HG03442 (cell line): ENCODE data around the gene LRRC26.

Experiments
- ATAC-seq: cut with Tn5 transposase; IDR thresholded peaks from one replicate; pipeline ENCODE4 v1.9.1; 2021; ENCODE audit warnings: mild to moderate bottlenecking, moderate library complexity; ENCODE audit not compliant: unreplicated experiment

Gene LRRC26

DNA sequence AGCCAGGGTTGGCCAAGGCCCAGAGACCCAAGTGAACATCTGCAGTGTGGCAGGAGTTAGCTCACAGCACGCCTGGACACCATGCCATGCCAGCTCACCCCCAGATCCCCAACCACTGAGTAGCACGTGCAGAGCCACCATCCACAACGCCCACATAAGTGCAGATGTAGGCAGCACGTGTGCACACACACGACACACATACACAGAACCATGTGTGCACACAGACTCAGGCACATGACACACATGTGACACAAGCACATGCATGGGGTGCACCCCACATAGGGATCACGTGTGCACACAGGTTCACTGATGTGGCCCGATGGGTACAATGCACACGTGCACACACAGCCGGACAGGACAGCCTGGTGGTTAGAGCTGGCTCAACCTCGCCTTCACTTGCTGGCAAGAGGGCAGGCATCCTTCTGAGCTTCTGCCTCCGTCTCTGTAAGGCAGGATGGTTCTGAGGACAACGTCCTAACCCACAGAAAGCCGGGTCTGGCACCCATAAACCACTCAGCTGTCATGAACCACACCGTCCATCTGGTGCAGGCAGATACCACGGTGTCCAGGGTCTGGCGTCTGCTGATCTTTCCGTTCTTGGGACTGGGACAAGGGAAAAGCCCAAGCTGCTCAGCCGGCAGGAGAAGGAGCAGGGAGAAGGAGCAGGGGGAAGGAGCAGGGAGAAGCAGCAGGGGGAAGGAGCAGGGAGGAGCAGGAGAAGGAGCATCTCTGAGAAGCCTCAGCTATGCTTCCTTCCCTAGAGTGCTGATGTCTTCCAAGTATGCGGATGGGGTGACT is 12.0 kb downstream of the LRRC26 start:
- no peak for ATAC-seq

GRCh38 chr9:137156567-137157375 is 13.1 kb downstream of the LRRC26 start:
- no peak for ATAC-seq

DNA sequence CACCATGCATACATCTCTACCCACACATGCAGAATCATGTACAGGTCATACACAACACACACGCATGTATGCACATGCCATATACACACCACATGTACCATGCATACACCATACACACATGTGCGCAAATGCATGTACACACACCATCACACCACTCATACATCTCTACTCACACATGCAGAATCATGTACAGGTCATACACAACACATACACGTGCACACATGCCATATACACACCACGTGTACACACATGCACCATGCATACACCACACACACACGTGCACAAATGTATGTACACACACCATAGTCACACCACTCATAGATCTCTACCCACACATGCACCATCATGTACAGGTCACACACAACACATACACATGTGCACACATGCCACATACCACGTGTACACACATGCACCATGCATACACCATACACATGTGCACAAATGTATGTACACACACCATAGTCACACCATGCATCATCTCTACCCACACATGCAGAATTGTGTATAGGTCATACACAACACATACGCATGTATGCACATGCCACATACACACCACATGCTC is 16.9 kb downstream of the LRRC26 start:
- ATAC-seq: no peak

- no peak for ATAC-seq
Measured at GRCh38 chr9:137150617-137151457, 19.0 kb downstream of the LRRC26 start.

GRCh38 chr9:137149942-137150616 is 19.8 kb downstream of the LRRC26 start:
- no peak for ATAC-seq

GRCh38 chr9:137149363-137149762 is 20.5 kb downstream of the LRRC26 start:
- no peak for ATAC-seq

DNA sequence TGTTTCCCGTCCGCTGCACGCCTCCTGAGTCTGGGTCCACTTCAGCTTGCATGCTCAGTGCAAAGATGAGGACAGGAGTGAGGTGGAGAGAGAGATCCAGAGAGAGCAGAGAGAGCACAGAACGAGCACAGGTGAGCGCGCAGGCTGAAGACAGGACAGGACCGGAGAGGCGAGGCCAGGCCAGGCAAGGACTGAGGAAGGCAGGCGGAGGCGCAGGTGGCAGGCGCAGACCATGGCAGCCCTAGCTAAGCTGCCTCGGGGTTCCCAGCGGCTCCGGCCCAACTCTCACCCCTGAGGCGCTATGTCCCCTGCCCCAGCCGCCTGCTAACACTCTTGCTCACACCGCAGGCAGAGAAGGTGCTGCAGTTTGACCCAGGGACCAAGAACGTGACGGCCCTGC is 21.2 kb downstream of the LRRC26 start:
- ATAC-seq: no peak

DNA sequence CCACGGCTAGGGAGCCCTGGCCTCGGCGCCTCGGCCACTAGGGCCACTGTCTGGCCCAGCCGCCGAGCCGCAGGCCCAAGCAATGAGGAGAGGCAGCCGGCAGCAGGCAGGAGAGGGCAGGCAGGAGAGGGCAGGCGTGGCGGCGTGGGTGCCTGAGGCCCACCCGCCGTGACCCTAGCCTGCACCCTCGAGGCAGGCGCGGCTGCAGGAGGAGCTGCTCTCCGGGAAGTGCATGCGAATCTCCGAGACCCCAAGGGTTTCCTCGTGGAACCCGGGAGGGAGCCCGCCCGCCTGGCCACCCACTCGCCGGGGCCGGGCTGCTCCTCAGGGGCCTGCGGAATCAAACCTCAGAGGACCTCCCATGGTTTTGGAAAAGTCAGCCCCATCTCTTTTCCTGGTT is 21.6 kb downstream of the LRRC26 start:
- no peak for ATAC-seq

- ATAC-seq: no peak
Measured at GRCh38 chr9:137147793-137148160, 22.1 kb downstream of the LRRC26 start.

GRCh38 chr9:137147091-137147792 is 22.6 kb downstream of the LRRC26 start:
- ATAC-seq: no peak

GRCh38 chr9:137146527-137146918 is 23.3 kb downstream of the LRRC26 start:
- no peak for ATAC-seq

GRCh38 chr9:137145731-137146526 is 23.9 kb downstream of the LRRC26 start:
- ATAC-seq: no peak

DNA sequence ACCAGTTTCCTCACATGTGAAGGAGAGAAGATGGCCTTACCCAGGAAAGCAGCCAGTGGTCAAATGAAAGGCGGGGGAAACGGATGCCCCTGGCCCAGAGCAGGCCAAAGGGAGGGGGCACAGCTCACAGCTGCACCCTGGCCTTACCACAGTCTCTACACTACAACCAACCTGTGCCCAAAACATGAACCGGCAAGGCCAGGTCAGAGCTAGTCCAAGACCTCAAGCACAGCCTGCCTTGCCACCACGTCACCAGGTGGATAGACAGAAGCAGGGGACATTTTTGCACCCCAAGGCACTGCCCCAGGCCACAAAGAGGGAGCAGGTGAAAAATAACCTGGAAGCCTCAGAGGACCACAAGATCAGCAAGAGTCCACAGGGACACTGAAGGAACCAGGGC is 26.4 kb downstream of the LRRC26 start:
- no peak for ATAC-seq

- no peak for ATAC-seq
Measured at GRCh38 chr9:137141976-137142936, 27.6 kb downstream of the LRRC26 start.

DNA sequence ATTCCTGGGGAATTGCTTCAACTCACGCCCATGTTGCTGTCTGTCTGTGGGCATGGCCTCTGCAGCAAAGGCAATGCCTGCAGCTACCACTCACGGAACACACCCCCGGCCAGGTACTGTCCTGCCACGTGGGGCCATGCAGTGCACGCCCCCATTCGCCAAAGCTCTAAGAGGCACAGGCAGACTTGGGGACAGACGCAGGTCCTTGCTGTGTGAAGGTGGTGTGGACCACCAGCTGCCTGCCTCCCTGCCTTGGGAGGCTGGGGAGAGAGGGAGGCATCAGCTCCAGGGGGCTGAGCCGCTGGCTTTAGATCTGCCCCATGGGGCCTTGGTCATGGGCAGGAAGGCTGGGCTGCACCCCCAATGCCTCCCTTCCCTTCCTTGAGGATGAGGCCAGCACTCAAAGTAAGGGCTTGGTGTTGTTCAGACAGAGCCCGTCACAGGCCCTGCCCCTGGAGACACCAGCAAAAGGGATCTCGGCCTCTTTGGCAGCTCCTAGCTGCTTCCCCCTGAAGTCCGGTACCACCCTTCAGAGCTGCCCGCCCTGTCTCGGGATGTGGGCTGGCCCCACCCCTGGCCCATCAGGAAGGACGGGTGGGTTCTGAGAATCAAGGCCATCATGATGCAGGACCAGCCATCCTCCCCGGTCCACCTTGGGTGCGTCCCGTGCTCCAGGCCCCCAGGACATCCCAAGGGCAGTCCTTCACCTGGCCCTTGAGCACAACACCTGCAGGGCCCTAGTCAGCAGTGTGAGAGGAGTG is 28.6 kb downstream of the LRRC26 start:
- ATAC-seq: no peak

DNA sequence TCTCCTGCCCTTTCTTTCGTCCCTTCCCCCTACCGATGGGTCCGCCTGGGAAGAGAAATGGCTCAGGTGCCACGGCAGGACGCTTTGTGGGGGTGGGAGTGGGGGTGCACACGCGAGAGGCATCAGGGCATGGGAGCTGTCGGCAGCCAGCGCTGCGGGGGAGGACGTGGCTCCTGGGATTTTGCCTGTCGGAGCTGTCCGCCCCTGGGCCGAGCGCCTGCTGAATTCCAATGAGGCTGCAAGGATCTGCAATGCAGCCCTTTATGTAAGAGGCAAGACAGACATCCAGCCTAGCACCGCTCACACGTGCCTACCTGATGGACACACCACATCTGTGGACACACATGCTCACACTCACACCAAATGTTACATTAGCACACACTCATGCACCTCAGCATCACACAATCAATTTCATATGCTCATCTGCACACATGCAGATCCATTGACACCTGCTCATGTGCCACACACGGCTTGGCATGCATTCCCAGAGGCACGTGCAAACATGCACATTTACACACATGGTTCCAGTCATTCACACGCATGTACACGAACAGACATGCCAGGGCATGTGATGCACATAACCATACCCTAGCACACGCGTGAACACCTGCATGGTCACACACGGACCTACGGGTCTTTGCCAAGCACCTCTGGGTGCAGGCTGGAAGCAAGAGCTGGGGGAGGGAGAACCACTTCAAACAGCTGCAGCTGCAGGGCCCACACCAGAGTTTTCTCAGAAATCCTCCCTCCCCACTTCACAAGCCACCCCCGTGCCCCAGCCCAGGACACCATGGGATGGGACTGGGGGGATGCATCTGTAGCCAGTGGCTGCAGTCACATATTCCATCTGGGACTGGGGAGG is 29.5 kb downstream of the LRRC26 start:
- ATAC-seq: no peak
